Caco-2 (cell line): Measurements from ENCODE around the gene EIF4E1B. TPM values are rescaled to one million over a fixed set of nuclear protein-coding genes. Genes with fewer than 3 reads are reported as not detected.
"Not testable (repeated sequence)": the region's sequence is repeated elsewhere in the genome, so short reads cannot be mapped to it uniquely, and the experiment has no call there.

Source experiments
- BruUV-seq: library from RNA; stranded (reverse); fragments of 400-500 nt; replicated peaks from 2 replicates; lab custom pipeline; 2021; lab: Mats Ljungman, UMichigan
- CTCF ChIA-PET: fragments of 300-600 bp; sonication (Branson Sonifier 250); formaldehyde crosslinking; loops from one replicate; lab custom pipeline; 2022; ENCODE audit warnings: antibody characterized with exemption; lab: Charles Lee
- POLR2A ChIA-PET: fragments of 300-600 bp; sonication (Branson Sonifier 250); formaldehyde crosslinking; loops from one replicate; lab custom pipeline; 2022; ENCODE audit warnings: antibody characterized with exemption; lab: Charles Lee
- DNase-seq, 2 experiments: peaks; one replicate each; pipeline versions ENCODE4 v3.0.0 to v3.0.0-alpha.2; 2020 to 2022
- H3K27me3 ChIP-seq: replicated peaks from 2 replicates; pipeline ENCODE4 v1.6.0; 2011; ENCODE audit warnings: low read length; ENCODE audit not compliant: control insufficient read depth, insufficient read depth
- H3K36me3 ChIP-seq: 2 replicates; pipeline ENCODE4 v1.5.1; 2011; ENCODE audit warnings: low read length; ENCODE audit not compliant: control insufficient read depth, insufficient read depth
- H3K4me1 ChIP-seq: fragments of 250-450 bp; sonication (Bioruptor Pico); 2 replicates; pipeline ENCODE4 v1.5.1; 2020; ENCODE audit warnings: mild to moderate bottlenecking
- H3K4me3 ChIP-seq: 2 replicates; pipeline ENCODE4 v1.5.1; 2011; ENCODE audit warnings: low read depth, mild to moderate bottlenecking, control low read depth, low read length
- H3K9me3 ChIP-seq: fragments of 250-450 bp; sonication (Bioruptor Pico); 2 replicates; pipeline ENCODE4 v1.5.1; 2020; ENCODE audit warnings: mild to moderate bottlenecking, moderate library complexity
- H3K27ac Mint-ChIP-seq: one replicate; pipeline ENCODE4 v1.8.0; 2022; ENCODE audit warnings: mixed read lengths; ENCODE audit not compliant: unreplicated experiment
- H3K27me3 Mint-ChIP-seq: one replicate; pipeline ENCODE4 v1.8.0; 2022; ENCODE audit warnings: mixed read lengths; ENCODE audit not compliant: insufficient read depth, unreplicated experiment
- H3K36me3 Mint-ChIP-seq: one replicate; pipeline ENCODE4 v1.8.0; 2022; ENCODE audit warnings: mild to moderate bottlenecking, mixed read lengths; ENCODE audit not compliant: insufficient read depth, unreplicated experiment
- H3K4me1 Mint-ChIP-seq: one replicate; pipeline ENCODE4 v1.8.0; 2022; ENCODE audit warnings: low read depth, mixed read lengths; ENCODE audit not compliant: unreplicated experiment
- H3K4me3 Mint-ChIP-seq: one replicate; pipeline ENCODE4 v1.8.0; 2022; ENCODE audit warnings: mild to moderate bottlenecking, moderate library complexity, mixed read lengths; ENCODE audit not compliant: unreplicated experiment
- H3K9me3 Mint-ChIP-seq: one replicate; pipeline ENCODE4 v1.8.0; 2022; ENCODE audit warnings: mixed read lengths; ENCODE audit not compliant: unreplicated experiment
- CTCF ChIP-seq, 2 experiments: fragments of 200-600 bp in 1 of 2; IDR thresholded peaks; 1 replicate in 1 of 2; 2 replicates in 1 of 2; pipeline versions ENCODE4 v1.5.1 to v1.8.0; 2011 to 2022; ENCODE audit warnings: antibody characterized with exemption in 1 of 2, control low read depth in 1 of 2, inconsistent platforms in 1 of 2, low read depth in 1 of 2, low read length in 1 of 2, mild to moderate bottlenecking in 1 of 2, moderate library complexity in 1 of 2; ENCODE audit not compliant: insufficient read depth in 1 of 2, severe bottlenecking in 1 of 2, unreplicated experiment in 1 of 2
- intact Hi-C: fragments of 100-400 bp; cut with micrococcal nuclease; formaldehyde crosslinking; loops from one replicate; pipeline ENCODE4 v1.10.0; 2022; ENCODE audit not compliant: unreplicated experiment
- total RNA-seq: library from RNA; stranded (reverse); gene quantifications from 2 replicates; pipeline ENCODE4 v1.2.3, GENCODE V29; 2022

The EIF4E1B gene
- total RNA-seq, 1 experiment from 2014 or later, result not detected

GRCh38 chr5:176590035-176590717, 40.3 kb upstream of the EIF4E1B start:
- Mint-ChIP-seq H3K4me1 (no peaks in the 10 kb centered on the region), H3K9me3 (peaks cover 13% of the 10 kb centered on the region), H3K27ac (no peak overlapping the region), H3K27me3 (peaks cover 3% of the 10 kb centered on the region), H3K36me3 (no peaks in the 10 kb centered on the region), H3K4me3 (no peak overlapping the region)
- Histone ChIP-seq H3K36me3 (no peaks in the 10 kb centered on the region), H3K4me1 (no peaks in the 10 kb centered on the region), H3K4me3 (no peak overlapping the region), H3K9me3 (peaks cover 15% of the 10 kb centered on the region), H3K27me3 (no peaks in the 10 kb centered on the region)
- intact Hi-C loops, result no loop called here
- POLR2A ChIA-PET, result no interaction called here
- DNase-seq, result no peak
- TF ChIP-seq CTCF (IDR thresholded peaks at IDR 0.05; ENCODE audit: insufficient read depth in 1 of 2, low read depth in 1 of 2, low read length in 1 of 2, severe bottlenecking in 1 of 2, unreplicated experiment in 1 of 2), result no peak
- no TSS peak for BruUV-seq
- CTCF ChIA-PET, result no interaction called here

GRCh38 chr5:176591667-176592066, 38.8 kb upstream of the EIF4E1B start:
- H3K4me3 ChIP-seq, H3K4me1 Mint-ChIP-seq, H3K27me3 ChIP-seq, POLR2A ChIA-PET, DNase-seq, H3K36me3 ChIP-seq, H3K4me3 Mint-ChIP-seq, CTCF ChIA-PET, H3K9me3 ChIP-seq, H3K4me1 ChIP-seq, BruUV-seq, intact Hi-C loops, H3K27me3 Mint-ChIP-seq, H3K27ac Mint-ChIP-seq: not testable (repeated sequence)
- Mint-ChIP-seq H3K36me3 (peaks cover 11% of the 10 kb centered on the region), H3K9me3 (peaks cover 13% of the 10 kb centered on the region)

- H3K36me3 Mint-ChIP-seq, result peaks cover 11% of the 10 kb centered on the region
- POLR2A ChIA-PET, result interaction anchor here (0.5 kb wide), 1 partner anchor 132 kb away, joined by 6 read pairs; no protein-coding TSS in a partner anchor
Measured at GRCh38 chr5:176592573-176592972, 37.9 kb upstream of the EIF4E1B start.

More at GRCh38 chr5:176592573-176592972, 37.9 kb upstream of the EIF4E1B start:
- no peak for DNase-seq
- CTCF ChIA-PET, result no interaction called here
- BruUV-seq, result no TSS peak
- Mint-ChIP-seq H3K27ac (no peak overlapping the region), H3K9me3 (peaks cover 13% of the 10 kb centered on the region), H3K27me3 (peaks cover 3% of the 10 kb centered on the region), H3K4me3 (no peak overlapping the region), H3K4me1 (no peaks in the 10 kb centered on the region)
- Histone ChIP-seq H3K4me3 (no peak overlapping the region), H3K9me3 (peaks cover 7% of the 10 kb centered on the region), H3K36me3 (no peaks in the 10 kb centered on the region), H3K27me3 (no peaks in the 10 kb centered on the region), H3K4me1 (no peaks in the 10 kb centered on the region)
- TF ChIP-seq CTCF (IDR thresholded peaks at IDR 0.05; ENCODE audit: insufficient read depth in 1 of 2, low read depth in 1 of 2, low read length in 1 of 2, severe bottlenecking in 1 of 2, unreplicated experiment in 1 of 2), result no peak
- intact Hi-C loops, result no loop called here
